HG03095 (cell line): ENCODE results near the gene ARAF.
A peak's percentile ranks its signal among the peaks of the same experiment; 100 is the strongest.

ENCODE experiments used
- ATAC-seq: cut with Tn5 transposase; IDR thresholded peaks from one replicate; pipeline ENCODE4 v1.9.1; 2021; ENCODE audit warnings: moderate library complexity; ENCODE audit not compliant: unreplicated experiment

ARAF gene

DNA sequence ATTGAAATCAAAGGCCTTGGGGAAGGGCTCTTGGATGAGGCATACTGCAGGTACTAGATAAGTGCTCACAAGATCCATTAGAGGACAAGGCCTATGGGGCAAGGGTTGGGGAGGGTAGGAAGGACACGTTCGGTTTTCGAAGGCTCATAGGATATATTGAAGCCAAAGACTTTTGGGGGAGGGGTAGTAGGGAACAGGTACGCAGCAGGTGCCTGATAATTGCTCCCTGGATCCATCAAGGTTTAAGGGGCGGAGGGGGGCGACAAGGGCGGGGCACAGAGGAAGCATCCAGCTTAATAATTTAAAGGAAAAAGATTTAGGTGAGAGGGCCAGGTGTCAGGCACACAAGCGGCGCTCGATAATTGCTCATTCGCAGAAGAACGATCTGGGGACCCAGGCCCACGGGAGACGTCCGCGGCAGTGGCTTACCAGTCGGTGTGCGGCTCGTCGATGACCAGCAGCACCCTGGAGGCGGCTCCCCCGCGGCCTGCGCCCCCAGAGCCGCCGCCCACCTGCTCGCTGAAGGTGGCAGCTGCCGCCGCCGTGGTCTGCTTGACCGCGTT lies 58.0 kb downstream of the ARAF start:
- no peak for ATAC-seq

GRCh38 chrX:47619486-47620302 lies 58.7 kb downstream of the ARAF start, which contains the start of gene SYN1:
Gene SYN1, minus strand, starts transcription at chrX:47619857. Its CDS starts 129 bp downstream, at chrX:47619728.
- ATAC-seq, result peak; percentile 59

- no peak for ATAC-seq
These were observed 59.3 kb downstream of the ARAF start for GRCh38 chrX:47620303-47620685.
